Stimulated activated CD4-positive, alpha-beta T cell treated with anti-CD3 and anti-CD28 coated beads, Interleukin-12 subunit alpha, Interleukin-12 subunit beta, amount 100 ng/mL, for 4 hours (primary cell): ENCODE results near the gene LEP.
"Not testable (repeated sequence)": the region's sequence is repeated elsewhere in the genome, so short reads cannot be mapped to it uniquely, and the experiment has no call there.

ENCODE experiments used
- DNase-seq: peaks from one replicate; pipeline ENCODE4 v3.0.0-alpha.2; 2020

The LEP gene

GRCh38 chr7:128274884-128275603, 34.0 kb downstream of the LEP start:
- no peak for DNase-seq

- DNase-seq = no peak
Observed at GRCh38 chr7:128275681-128276080, 34.6 kb downstream of the LEP start.

DNA sequence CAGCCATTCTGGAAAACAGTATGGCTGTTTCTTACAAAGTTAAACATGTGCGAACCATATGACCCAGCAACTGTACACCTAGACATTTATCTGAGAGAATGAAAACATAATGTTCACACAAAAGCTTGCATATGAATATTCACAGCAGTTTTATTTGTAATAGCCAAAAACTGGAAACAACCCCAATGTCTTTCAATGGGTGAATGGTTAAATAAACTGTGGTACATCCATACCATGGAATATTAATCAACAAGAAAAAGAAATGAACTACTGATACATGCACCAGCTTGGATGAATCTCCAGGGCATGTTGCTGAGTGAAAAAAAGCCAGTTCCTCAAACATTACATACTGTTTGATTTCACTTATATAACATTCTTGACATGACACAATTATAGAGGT, 37.3 kb downstream of the LEP start:
- DNase-seq = no peak

- DNase-seq = no peak
Observed at GRCh38 chr7:128279124-128279713, 38.1 kb downstream of the LEP start.

DNA sequence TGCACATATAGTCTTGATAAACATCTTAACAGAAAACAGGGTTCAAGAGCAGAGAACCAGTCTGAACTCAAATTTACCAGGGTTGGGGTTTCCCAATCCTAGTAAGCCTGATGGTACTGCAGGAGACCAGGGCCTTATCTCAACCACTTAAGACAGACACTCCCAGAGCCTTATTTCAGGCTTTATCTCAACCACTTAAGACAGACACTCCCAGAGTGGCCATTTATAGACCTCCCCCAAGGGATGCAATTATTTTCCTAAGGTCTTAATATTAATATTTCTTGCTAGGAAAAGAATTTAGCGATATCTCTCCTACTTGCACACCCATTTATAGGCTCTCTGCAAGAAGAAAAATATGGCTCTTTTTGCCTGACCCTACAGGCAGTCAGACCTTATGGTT, 39.4 kb downstream of the LEP start:
- DNase-seq = not testable (repeated sequence)

DNA sequence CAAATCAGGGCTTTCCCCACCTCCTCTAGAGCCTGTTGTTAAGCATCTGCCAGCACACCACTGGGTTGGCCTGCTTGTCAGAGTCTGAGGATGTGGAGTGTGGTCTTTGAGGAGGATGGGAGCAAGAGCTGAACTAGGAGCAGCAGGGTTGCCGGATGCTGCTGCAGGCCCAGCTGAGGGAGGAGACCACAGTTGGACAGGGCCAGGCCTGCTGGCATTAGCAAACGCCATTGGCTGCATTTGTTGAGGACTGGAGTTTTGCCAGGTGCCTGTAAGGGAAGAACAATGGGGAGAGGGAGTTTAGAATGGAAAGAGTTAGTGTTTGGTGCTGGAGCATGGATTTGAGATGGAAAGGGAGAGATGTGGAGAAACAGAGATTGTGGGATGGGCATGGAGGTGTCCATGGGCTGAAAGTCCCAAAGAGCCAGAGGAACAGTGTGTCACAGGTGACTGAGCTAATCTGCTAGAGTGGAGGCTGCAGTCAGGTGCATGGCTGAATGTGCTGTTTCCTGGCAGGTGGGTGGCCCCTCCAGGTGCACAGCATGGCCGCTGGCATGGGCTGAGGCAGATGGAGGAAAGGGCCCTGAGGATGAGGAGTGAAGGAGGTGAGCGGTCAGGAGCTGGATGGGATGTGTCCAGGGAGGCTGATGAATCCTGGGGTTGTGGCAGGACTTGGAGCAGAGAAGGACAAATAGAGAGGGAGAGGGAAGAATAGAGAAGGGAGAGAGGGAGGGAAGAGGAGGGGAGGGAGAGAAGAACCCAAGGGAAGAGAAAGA, 40.7 kb downstream of the LEP start:
- DNase-seq = no peak

- no peak for DNase-seq
Observed at GRCh38 chr7:128284102-128284501, 43.0 kb downstream of the LEP start.

DNA sequence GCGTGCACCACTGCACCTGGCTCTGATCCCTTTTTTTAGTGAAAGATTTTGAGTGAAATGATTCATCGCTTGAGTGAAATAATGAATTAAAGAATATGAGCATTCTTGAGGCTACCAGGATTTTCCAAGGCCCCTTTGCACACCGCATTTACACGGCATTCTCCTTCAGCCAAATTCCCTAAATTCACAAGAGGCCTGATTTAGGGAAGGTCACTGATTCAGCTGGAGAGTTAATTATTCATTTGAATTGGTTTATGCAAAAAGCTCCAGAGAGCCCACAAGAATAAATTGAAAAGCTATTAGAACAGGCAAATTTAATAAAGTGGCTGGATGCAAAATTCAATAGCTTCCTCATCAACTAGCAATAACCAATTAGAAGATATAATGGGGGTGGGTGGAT, 46.5 kb downstream of the LEP start:
- no peak for DNase-seq

DNA sequence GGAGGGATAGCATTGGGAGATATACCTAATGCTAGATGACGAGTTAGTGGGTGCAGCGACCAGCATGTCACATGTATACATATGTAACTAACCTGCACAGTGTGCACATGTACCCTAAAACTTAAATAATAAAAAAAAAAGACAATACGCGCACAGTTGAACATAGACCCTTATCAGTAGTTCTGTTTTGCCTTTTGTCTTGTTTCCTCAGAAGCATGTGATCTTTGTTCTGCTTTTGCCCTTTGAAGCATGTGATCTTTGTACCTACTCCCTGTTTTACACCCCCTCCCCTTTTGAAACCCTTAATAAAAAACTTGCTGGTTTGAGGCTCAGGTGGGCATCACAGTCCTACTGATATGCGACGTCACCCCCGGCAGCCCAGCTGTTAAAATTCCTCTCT, 56.9 kb downstream of the LEP start:
- not testable (repeated sequence) for DNase-seq

DNA sequence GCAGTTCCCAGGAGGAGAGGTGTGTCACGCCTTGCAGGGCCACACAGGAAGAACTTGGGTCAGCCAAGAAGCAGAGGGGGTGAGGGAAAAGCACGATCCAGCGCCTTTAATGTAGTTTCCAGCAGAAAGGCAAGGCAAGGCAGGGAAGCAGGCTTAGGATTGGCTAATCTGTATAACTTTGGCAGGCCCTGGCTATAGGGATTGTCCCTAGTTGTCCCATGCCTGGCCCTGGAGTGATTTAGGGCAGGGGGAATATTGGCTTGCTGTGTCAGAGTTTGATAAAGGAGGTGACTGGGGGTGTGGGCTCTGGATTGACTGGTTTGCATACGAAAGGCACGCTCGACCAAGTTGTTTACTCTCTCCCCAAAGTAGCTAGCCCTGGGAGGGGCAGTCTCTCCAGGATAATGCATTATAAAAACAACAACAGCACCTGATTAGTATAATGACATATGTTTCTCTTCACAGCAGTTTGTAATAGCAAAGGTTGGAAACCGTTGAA, 58.1 kb downstream of the LEP start:
- no peak for DNase-seq

GRCh38 chr7:128302139-128302538, 61.1 kb downstream of the LEP start:
- DNase-seq = no peak

GRCh38 chr7:128303133-128303532, 62.1 kb downstream of the LEP start:
- no peak for DNase-seq

GRCh38 chr7:128303643-128304042, 62.6 kb downstream of the LEP start:
- no peak for DNase-seq

- DNase-seq = no peak
Observed at GRCh38 chr7:128304212-128304611, 63.1 kb downstream of the LEP start.

- DNase-seq = no peak
Observed at GRCh38 chr7:128307061-128307460, 66.0 kb downstream of the LEP start.
